ENCODE measurements around the gene TRDN.

DNA sequence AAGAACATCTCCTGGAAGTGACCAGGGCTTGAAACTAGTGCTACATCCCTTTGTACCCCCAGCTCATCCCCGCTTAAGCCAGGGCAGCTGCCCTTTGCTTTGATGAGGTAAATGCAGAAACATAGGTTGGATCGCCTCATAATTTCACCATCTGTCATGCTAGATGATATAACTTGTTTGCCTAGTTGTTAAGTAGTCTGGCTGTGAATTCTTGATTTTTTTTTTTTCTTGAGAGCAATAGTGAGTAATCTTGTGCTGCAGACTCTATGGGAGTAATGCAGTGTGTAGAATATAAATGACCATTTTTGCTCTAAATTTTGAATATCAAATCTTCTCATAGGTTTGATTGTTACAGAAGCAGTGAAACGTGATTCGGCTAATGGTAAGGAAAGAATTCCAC lies 4.1 kb downstream of the TRDN start:
- TF ChIP-seq EZH2 (IDR thresholded peaks at IDR 0.05): no peak
- no peak for TF ChIP-seq POLR2AphosphoS5 (IDR thresholded peaks at IDR 0.05; ENCODE audit: borderline replicate concordance, low read depth, low read length)

Data from SK-N-MC (cell line).